Peyer's patch (tissue), 4 donors: Measurements from ENCODE around the gene TRMT44.

Source experiments
- POLR2A ChIP-seq, 2 donors: fragments of 450-650 bp; IDR thresholded peaks; one replicate each; pipeline ENCODE4 v1.5.1; 2017; ENCODE audit warnings: antibody characterized with exemption in 2 of 2, mild to moderate bottlenecking in 2 of 2, moderate library complexity in 2 of 2
- TF ChIP-seq, protein P1 (sequence below), 6 experiments: fragments of 450-650 bp in 4 of 6; fragments of 200-600 bp in 2 of 6; sonication (generic) in 1 of 6; IDR thresholded peaks; one replicate each; pipeline ENCODE4 v1.5.1; 2017 to 2019; ENCODE audit warnings: antibody characterized with exemption in 6 of 6, mild to moderate bottlenecking in 3 of 6, moderate library complexity in 1 of 6

DNA sequence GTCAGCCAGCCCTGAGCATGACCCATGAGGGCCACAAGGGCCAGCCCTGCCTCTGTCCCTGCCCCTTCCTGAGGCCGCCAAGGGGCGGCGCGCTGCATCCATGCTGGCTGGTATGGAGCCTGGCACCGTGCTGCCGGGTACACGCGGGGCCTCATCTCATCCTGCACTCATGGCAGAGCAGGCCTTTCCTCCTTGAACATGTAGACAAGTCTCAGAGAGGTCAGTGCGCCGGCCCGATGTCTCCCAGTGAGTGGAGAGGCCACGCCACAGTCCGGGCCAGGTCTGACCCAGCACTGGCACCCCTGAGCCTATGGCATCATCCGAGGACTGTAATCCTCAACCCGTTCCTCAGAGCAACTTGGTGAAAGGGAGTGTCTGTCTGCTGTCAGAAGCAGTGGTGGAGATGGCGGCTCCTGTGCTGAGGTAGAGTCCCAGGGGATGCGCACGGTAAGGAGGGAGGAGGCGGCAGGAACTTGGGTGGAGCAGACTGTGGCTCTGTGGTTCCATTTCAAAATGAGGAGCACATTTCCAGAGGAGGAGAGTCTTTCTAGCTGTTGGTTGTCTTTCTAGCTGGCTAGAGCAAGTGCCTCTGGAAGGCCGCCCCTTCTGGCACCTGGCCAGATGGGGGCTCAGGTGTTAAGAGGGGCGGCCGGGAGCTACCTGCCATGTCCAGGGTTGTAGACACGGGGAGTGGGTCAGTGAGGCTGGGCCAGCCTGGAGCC, 32.8 kb downstream of the TRMT44 start:
- TF ChIP-seq, protein P1, sequence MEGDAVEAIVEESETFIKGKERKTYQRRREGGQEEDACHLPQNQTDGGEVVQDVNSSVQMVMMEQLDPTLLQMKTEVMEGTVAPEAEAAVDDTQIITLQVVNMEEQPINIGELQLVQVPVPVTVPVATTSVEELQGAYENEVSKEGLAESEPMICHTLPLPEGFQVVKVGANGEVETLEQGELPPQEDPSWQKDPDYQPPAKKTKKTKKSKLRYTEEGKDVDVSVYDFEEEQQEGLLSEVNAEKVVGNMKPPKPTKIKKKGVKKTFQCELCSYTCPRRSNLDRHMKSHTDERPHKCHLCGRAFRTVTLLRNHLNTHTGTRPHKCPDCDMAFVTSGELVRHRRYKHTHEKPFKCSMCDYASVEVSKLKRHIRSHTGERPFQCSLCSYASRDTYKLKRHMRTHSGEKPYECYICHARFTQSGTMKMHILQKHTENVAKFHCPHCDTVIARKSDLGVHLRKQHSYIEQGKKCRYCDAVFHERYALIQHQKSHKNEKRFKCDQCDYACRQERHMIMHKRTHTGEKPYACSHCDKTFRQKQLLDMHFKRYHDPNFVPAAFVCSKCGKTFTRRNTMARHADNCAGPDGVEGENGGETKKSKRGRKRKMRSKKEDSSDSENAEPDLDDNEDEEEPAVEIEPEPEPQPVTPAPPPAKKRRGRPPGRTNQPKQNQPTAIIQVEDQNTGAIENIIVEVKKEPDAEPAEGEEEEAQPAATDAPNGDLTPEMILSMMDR (IDR thresholded peaks at IDR 0.05), result no peak
- no peak for TF ChIP-seq POLR2A (IDR thresholded peaks at IDR 0.05)
